Activated naive CD4-positive, alpha-beta T cell treated with anti-CD3 and anti-CD28 coated beads, Interleukin-2, amount 50 U/mL, for 24 hours (primary cell): ENCODE data around the gene ARFRP1.
"Not testable (repeated sequence)": the region's sequence is repeated elsewhere in the genome, so short reads cannot be mapped to it uniquely, and the experiment has no call there.

ENCODE experiments used
- H3K27ac Mint-ChIP-seq: one replicate; pipeline ENCODE4 v1.8.0; 2021; ENCODE audit warnings: mild to moderate bottlenecking, mixed read lengths
- H3K27me3 Mint-ChIP-seq: one replicate; pipeline ENCODE4 v1.8.0; 2021; ENCODE audit warnings: mixed read lengths
- H3K36me3 Mint-ChIP-seq: one replicate; pipeline ENCODE4 v1.8.0; 2021; ENCODE audit warnings: mixed read lengths
- H3K4me1 Mint-ChIP-seq: one replicate; pipeline ENCODE4 v1.8.0; 2021; ENCODE audit warnings: mixed read lengths
- H3K4me3 Mint-ChIP-seq: one replicate; pipeline ENCODE4 v1.8.0; 2021; ENCODE audit warnings: mild to moderate bottlenecking, mixed read lengths
- H3K9me3 Mint-ChIP-seq: one replicate; pipeline ENCODE4 v1.8.0; 2021; ENCODE audit warnings: mixed read lengths

Gene ARFRP1

GRCh38 chr20:63681609-63682142 is 26.1 kb downstream of the ARFRP1 start:
- Mint-ChIP-seq H3K27me3 (no peaks in the 10 kb centered on the region), H3K4me3 (no peak overlapping the region), H3K4me1 (peaks cover 5% of the 10 kb centered on the region), H3K9me3 (no peaks in the 10 kb centered on the region), H3K36me3 (no peaks in the 10 kb centered on the region), H3K27ac (no peak overlapping the region)

- Mint-ChIP-seq H3K36me3 (no peaks in the 10 kb centered on the region), H3K9me3 (no peaks in the 10 kb centered on the region), H3K27ac (no peak overlapping the region), H3K4me3 (no peak overlapping the region), H3K27me3 (no peaks in the 10 kb centered on the region), H3K4me1 (peaks cover 3% of the 10 kb centered on the region)
These were observed 26.7 kb downstream of the ARFRP1 start for GRCh38 chr20:63680857-63681608.

- Mint-ChIP-seq H3K9me3 (no peaks in the 10 kb centered on the region), H3K27me3 (no peaks in the 10 kb centered on the region), H3K4me3 (no peak overlapping the region), H3K27ac (no peak overlapping the region), H3K4me1 (peaks cover 3% of the 10 kb centered on the region), H3K36me3 (no peaks in the 10 kb centered on the region)
These were observed 27.3 kb downstream of the ARFRP1 start for GRCh38 chr20:63680427-63680826.

GRCh38 chr20:63679799-63680305 is 27.9 kb downstream of the ARFRP1 start:
- Mint-ChIP-seq H3K4me1 (peaks cover 3% of the 10 kb centered on the region), H3K27ac (no peak overlapping the region), H3K36me3 (no peaks in the 10 kb centered on the region), H3K4me3 (no peak overlapping the region), H3K9me3 (no peaks in the 10 kb centered on the region), H3K27me3 (no peaks in the 10 kb centered on the region)

GRCh38 chr20:63678667-63679465 is 28.9 kb downstream of the ARFRP1 start:
- Mint-ChIP-seq H3K27ac (no peak overlapping the region), H3K4me3 (no peak overlapping the region), H3K4me1 (peaks cover 2% of the 10 kb centered on the region), H3K9me3 (no peaks in the 10 kb centered on the region), H3K36me3 (no peaks in the 10 kb centered on the region), H3K27me3 (no peaks in the 10 kb centered on the region)

GRCh38 chr20:63678071-63678470 is 29.7 kb downstream of the ARFRP1 start:
- no peaks in the 10 kb centered on the region for H3K27me3 Mint-ChIP-seq
- no peaks in the 10 kb centered on the region for H3K36me3 Mint-ChIP-seq
- no peak overlapping the region for H3K4me3 Mint-ChIP-seq
- no peaks in the 10 kb centered on the region for H3K9me3 Mint-ChIP-seq
- H3K4me1 Mint-ChIP-seq: no peaks in the 10 kb centered on the region
- H3K27ac Mint-ChIP-seq: no peak overlapping the region

GRCh38 chr20:63675681-63676368 is 32.0 kb downstream of the ARFRP1 start:
- H3K27ac Mint-ChIP-seq: no peak overlapping the region
- no peak overlapping the region for H3K4me3 Mint-ChIP-seq
- H3K4me1 Mint-ChIP-seq: no peaks in the 10 kb centered on the region
- no peaks in the 10 kb centered on the region for H3K9me3 Mint-ChIP-seq
- no peaks in the 10 kb centered on the region for H3K36me3 Mint-ChIP-seq
- H3K27me3 Mint-ChIP-seq: no peaks in the 10 kb centered on the region

GRCh38 chr20:63673951-63674350 is 33.8 kb downstream of the ARFRP1 start:
- Mint-ChIP-seq H3K4me3 (no peak overlapping the region), H3K27me3 (no peaks in the 10 kb centered on the region), H3K36me3 (peaks cover 5% of the 10 kb centered on the region), H3K9me3 (no peaks in the 10 kb centered on the region), H3K4me1 (no peaks in the 10 kb centered on the region), H3K27ac (no peak overlapping the region)

- no peaks in the 10 kb centered on the region for H3K27me3 Mint-ChIP-seq
- H3K4me1 Mint-ChIP-seq: no peaks in the 10 kb centered on the region
- no peaks in the 10 kb centered on the region for H3K9me3 Mint-ChIP-seq
- H3K27ac Mint-ChIP-seq: no peak overlapping the region
- H3K4me3 Mint-ChIP-seq: no peak overlapping the region
- peaks cover 7% of the 10 kb centered on the region for H3K36me3 Mint-ChIP-seq
These were observed 35.1 kb downstream of the ARFRP1 start for GRCh38 chr20:63672666-63673065.

- H3K4me1 Mint-ChIP-seq, H3K4me3 Mint-ChIP-seq, H3K27me3 Mint-ChIP-seq, H3K9me3 Mint-ChIP-seq, H3K36me3 Mint-ChIP-seq, H3K27ac Mint-ChIP-seq: not testable (repeated sequence)
These were observed 36.1 kb downstream of the ARFRP1 start for GRCh38 chr20:63671695-63672094.

GRCh38 chr20:63668351-63668750 is 39.4 kb downstream of the ARFRP1 start:
- H3K36me3 Mint-ChIP-seq: peaks cover 9% of the 10 kb centered on the region
- no peaks in the 10 kb centered on the region for H3K4me1 Mint-ChIP-seq
- no peaks in the 10 kb centered on the region for H3K27me3 Mint-ChIP-seq
- no peak overlapping the region for H3K4me3 Mint-ChIP-seq
- H3K9me3 Mint-ChIP-seq: no peaks in the 10 kb centered on the region
- no peak overlapping the region for H3K27ac Mint-ChIP-seq

GRCh38 chr20:63667858-63668257 is 39.9 kb downstream of the ARFRP1 start:
- Mint-ChIP-seq H3K27me3 (no peaks in the 10 kb centered on the region), H3K4me3 (no peak overlapping the region), H3K9me3 (no peaks in the 10 kb centered on the region), H3K27ac (no peak overlapping the region), H3K4me1 (no peaks in the 10 kb centered on the region), H3K36me3 (peaks cover 9% of the 10 kb centered on the region)

- H3K27me3 Mint-ChIP-seq: no peaks in the 10 kb centered on the region
- H3K36me3 Mint-ChIP-seq: peaks cover 12% of the 10 kb centered on the region
- no peaks in the 10 kb centered on the region for H3K9me3 Mint-ChIP-seq
- H3K4me1 Mint-ChIP-seq: no peaks in the 10 kb centered on the region
- no peak overlapping the region for H3K4me3 Mint-ChIP-seq
- H3K27ac Mint-ChIP-seq: no peak overlapping the region
These were observed 42.1 kb downstream of the ARFRP1 start for GRCh38 chr20:63665708-63666107.

GRCh38 chr20:63664861-63665594 is 42.7 kb downstream of the ARFRP1 start:
- H3K27me3 Mint-ChIP-seq: no peaks in the 10 kb centered on the region
- peaks cover 12% of the 10 kb centered on the region for H3K36me3 Mint-ChIP-seq
- no peak overlapping the region for H3K27ac Mint-ChIP-seq
- no peaks in the 10 kb centered on the region for H3K9me3 Mint-ChIP-seq
- peaks cover 2% of the 10 kb centered on the region for H3K4me1 Mint-ChIP-seq
- H3K4me3 Mint-ChIP-seq: no peak overlapping the region
